Measurements from ENCODE around the gene DRC1.

The DRC1 gene

GRCh38 chr2:26477911-26478253 lies 76.2 kb downstream of the DRC1 start, which contains the start of gene OTOF:
Gene OTOF, minus strand, starts transcription at chr2:26478124.
- DNase-seq (ENCODE audit: low read depth): no peak

- DNase-seq (ENCODE audit: low read depth): no peak
Observed at GRCh38 chr2:26478366-26478765, 76.6 kb downstream of the DRC1 start.

GRCh38 chr2:26479131-26479788 lies 77.5 kb downstream of the DRC1 start:
- no peak for DNase-seq (ENCODE audit: low read depth)

DNA sequence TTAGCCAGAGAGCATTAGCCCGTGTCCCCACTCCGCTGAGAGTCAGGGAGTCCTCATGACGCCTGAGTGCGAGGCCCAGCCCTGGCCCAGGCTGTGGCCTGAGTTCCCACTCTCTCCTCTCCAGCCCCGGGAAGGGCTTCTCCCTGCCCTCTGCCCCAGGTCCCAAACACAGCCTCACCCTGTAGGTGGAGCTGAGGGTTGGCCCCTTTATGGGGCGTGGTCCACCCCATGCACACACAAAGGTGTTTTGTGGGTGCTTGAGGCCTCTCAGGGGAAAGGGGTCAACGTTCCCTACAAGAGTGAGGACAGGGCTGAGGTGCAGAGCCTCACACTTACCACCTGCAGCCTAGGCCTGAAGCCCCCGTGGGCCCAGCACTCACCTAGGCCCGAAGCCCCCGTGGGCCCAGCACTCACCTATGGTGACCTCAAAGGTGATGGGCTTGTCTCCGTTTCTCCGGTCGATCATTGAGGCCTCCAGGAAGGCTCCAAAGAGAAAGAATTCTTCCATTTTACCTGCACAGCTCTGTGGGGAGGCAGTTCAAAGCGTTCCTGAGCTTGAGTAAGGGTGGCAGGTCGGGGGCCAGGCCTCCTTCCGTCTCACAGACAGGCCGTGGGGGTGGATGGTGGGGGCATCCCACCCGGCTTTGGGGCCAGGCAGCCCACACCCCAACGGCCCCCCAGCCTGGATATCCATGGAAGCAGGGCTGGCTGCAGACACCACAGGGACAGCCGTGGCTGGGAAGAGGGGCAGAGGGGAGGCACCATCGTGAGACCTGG lies 78.3 kb downstream of the DRC1 start:
- DNase-seq (ENCODE audit: low read depth): no peak

DNA sequence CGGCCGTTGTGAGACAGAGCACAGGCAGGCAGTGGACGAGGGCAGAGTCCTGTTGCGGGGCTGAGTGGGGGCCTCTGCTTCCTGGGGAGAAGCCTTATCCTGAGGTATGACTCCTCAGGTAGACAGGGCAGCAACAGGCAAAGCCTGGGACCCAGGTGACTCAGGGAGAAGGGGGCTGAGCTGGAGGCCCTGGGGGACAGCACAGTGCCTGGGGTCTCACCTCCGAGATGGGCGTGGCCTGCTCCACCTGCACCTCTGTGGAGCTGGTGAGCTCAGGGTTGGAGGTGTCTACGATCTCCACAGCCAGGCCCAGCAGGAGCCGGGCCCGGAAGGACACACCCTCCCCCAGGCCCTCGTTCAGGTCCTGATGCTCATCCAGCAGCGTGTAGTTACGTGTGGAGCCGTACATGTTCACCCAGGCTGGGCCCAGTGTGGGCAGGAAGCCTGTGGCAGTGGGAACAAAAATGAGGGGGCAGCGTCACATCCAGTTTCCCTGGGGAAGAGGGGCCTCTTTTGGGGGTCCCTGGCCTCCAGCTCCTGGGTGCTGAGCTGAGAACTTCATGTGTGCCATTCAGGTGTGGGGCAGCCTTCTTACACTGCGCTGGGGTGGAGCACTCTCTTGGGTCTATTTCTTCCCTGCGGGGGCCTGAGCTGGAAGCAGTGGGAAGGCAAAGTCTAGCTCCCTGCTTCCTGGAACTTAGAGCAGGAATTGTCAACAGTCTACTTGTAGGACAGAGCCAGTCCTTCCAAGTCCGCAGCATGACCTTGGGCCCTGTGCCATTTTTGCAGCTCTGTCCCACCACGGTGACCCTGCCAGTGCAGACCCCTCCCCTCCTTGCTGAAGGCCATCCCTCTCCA lies 79.1 kb downstream of the DRC1 start:
- no peak for DNase-seq (ENCODE audit: low read depth)

DNA sequence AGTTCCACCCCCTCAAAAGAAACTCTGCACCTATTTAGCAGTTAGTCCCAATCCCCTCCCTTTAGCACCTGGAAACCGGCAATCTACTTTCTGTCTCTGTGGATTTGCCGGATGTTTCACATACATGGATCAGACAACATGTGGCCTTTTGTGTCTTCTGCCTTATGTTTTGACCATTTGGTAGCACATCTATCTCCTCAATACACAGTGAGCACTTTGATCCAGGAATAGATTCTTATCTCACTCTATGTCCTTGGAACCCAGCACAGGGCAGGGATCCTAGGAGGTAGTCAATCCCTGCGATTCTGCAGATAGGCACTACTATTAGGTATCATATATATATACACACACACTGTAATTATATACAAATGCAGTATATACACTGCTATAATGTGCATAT lies 80.0 kb downstream of the DRC1 start:
- DNase-seq (ENCODE audit: low read depth): no peak

DNA sequence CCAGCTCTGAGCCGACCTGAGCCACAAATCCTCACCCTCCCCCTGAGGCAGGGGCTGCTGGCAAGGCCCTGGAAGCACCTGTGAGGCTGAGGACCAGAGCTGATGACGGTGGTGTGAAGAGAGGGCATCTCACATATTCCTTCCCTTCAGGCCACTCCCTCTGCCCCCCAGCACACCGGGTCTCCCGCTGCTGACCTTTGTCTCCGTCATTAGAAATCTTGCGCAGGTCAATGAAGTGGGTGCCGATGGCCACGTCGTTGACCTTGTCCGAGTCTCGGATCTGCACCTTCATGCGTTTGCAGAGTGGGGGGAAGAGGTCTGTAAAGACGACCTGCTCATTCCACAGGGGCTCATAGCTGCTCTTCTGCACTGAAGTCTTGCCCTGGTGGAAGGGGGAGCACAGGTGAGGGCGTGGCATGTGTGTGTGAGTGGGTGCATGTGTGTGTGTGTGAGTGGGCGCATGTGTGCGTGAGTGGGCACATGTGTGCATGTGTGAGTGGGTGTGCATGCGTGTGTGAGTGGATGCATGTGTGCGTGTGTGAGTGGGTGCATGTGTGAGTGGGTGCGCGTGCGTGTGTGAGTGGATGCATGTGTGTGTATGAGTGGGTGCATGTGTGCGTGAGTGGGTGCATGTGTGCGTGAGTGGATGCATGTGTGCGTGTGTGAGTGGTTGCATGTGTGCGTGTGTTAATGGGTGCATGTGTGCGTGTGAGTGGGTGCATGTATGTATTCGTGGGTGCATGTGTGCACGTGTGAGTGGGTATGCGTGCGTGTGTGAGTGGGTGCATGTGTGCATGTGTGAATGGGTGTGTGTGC lies 80.7 kb downstream of the DRC1 start:
- no peak for DNase-seq (ENCODE audit: low read depth)

GRCh38 chr2:26483027-26483326 lies 81.3 kb downstream of the DRC1 start:
- DNase-seq (ENCODE audit: low read depth): no peak

- DNase-seq (ENCODE audit: low read depth): no peak
Observed at GRCh38 chr2:26483516-26483915, 81.8 kb downstream of the DRC1 start.

DNA sequence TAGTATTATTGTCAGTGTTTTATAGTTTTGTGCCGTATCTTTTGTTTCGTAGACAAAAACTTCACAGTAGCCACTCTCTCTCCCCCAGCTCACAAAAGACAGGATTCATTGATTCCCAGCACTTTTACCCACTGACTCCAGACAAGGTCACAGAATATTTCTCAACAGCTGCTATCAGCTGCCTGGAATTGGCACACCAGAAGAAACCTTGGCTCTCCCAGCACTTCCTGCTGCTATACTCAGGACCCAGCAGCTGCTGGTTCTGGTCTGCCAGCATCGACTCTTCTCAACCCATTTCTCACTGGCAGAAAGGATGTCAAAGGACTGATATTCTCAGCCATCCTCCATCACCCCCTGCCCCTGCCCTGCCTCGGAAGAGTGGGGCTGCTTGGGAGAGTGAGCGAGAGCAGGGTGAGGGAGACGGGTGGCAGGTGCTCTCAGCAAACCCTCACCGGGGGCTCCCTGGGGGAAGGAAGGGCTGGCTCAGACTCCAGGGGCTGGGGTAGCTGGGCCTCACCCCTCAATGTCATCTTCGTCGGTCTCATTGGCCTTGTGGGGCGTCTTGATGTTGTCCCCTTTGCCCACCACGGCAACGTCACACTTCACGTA lies 82.3 kb downstream of the DRC1 start:
- DNase-seq (ENCODE audit: low read depth): no peak

- no peak for DNase-seq (ENCODE audit: low read depth)
Observed at GRCh38 chr2:26484579-26484978, 82.9 kb downstream of the DRC1 start.

DNA sequence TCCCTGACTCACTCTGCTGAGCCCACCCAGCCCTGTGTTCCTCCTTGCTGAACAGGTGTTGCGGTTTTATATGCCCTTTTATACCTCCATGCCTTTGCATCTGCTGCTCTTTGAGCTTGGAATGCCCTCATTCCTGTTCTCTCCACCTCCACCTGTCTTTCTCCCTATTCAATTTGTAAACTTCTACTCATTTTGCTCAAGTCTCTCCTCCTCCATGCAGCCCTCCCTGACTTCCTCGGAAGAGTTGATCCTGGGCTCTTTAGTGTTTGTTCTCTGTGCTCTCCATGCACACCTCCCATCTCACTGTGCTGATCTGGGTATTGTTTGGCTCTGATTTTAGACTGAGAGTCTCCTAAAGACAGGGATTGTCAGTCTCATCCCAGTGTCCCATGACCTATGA lies 83.4 kb downstream of the DRC1 start:
- no peak for DNase-seq (ENCODE audit: low read depth)

- no peak for DNase-seq (ENCODE audit: low read depth)
Observed at GRCh38 chr2:26485725-26486418, 84.2 kb downstream of the DRC1 start.

- DNase-seq (ENCODE audit: low read depth): no peak
Observed at GRCh38 chr2:26486789-26487188, 85.1 kb downstream of the DRC1 start.

- DNase-seq (ENCODE audit: low read depth): no peak
Observed at GRCh38 chr2:26487192-26487591, 85.5 kb downstream of the DRC1 start.

GRCh38 chr2:26488463-26489212 lies 86.9 kb downstream of the DRC1 start:
- no peak for DNase-seq (ENCODE audit: low read depth)

DNA sequence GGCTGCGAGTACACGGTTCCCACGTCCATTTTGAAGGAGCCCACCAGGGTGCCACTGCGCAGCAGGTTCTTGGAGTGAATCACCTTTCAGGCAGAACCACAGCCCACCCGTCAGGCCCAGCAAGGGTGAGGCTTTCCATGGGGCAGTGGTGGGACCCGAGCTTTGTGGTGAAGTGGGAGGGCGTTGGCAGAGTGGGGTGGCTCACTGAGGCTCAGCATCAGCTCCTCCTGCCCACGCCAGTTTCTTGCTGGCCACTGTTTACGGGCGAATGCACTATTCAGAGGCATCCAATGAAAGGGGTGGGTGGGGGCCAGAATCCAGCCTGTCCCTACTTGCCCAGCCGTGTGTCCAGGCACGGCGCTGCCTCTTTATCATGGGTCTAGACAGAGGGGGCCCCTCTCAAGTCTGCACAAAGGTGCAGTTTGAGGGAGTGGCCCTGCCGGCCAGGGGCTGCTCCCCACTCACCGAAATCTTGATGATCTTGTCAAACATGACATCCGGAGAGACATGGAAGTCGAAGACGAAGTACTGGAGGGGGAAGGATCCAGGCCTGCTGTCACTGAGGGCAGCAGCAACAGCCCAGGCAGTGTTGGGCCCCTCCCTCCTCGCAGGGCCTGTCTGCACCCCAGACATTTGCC lies 87.6 kb downstream of the DRC1 start:
- no peak for DNase-seq (ENCODE audit: low read depth)

DNA sequence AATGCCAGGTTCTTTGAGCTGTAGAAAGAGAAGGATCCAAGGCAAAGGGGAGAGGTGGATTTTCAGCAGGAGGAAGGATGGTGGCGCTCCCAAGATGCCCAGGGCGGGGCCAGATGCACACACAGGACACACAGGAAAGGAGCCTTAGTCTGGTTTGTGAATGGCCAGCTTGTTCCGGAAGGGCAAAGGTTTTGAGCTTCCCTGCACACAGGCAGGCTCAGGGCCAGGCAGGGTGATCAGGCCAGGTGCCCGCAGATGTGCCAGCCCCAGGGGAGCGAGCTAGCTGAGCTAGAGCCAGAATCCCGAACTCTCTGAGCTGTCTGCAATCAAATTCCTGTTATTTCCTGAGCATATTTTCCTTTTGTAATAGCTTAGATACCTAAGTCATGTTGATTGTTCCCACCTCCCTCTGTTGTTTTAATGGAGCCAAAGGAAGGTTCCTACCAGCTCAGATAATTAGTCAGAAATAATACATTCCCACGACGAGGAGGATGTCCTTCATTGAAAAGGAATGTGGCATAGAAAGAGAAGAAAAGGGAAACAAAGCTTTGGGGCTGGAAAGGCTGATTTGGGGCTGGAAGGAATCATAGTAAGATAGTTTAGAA lies 89.9 kb downstream of the DRC1 start:
- no peak for DNase-seq (ENCODE audit: low read depth)

- DNase-seq (ENCODE audit: low read depth): peak; percentile 81
Observed at GRCh38 chr2:26492749-26493515, 91.2 kb downstream of the DRC1 start.

All from CMK (cell line).